GM12892 (cell line): Measurements from ENCODE around the gene FAM20C.
"Not testable (repeated sequence)": the region's sequence is repeated elsewhere in the genome, so short reads cannot be mapped to it uniquely, and the experiment has no call there.

Experiments used
- POLR2A ChIP-seq: IDR thresholded peaks from 2 replicates; pipeline ENCODE4 v1.6.1; 2011; ENCODE audit warnings: low read depth, low read length, control low read depth
- POLR2AphosphoS5 ChIP-seq: IDR thresholded peaks from 2 replicates; pipeline ENCODE4 v1.6.1; 2011; ENCODE audit warnings: low read depth, low read length, control low read depth

DNA sequence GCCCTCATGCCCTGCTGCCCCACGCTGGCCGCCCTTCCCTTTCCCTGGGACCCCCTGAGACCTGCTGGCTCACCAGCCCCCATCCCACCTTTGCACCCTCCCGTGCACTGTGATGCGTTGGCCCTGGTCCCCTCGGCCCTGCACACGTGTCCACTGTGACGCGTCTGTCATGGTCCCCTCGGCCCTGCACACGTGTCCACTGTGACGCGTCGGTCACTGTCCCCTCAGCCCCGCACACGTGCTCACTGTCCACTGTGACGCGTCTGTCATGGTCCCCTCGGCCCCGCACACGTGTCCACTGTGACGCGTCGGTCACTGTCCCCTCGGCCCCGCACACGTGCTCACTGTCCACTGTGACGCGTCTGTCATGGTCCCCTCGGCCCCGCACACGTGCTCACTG, 14.0 kb downstream of the FAM20C start:
- TF ChIP-seq POLR2AphosphoS5, POLR2A: not testable (repeated sequence)
